ENCODE data around the gene IARS2.
"Not testable (repeated sequence)": the region's sequence is repeated elsewhere in the genome, so short reads cannot be mapped to it uniquely, and the experiment has no call there.

The IARS2 gene

DNA sequence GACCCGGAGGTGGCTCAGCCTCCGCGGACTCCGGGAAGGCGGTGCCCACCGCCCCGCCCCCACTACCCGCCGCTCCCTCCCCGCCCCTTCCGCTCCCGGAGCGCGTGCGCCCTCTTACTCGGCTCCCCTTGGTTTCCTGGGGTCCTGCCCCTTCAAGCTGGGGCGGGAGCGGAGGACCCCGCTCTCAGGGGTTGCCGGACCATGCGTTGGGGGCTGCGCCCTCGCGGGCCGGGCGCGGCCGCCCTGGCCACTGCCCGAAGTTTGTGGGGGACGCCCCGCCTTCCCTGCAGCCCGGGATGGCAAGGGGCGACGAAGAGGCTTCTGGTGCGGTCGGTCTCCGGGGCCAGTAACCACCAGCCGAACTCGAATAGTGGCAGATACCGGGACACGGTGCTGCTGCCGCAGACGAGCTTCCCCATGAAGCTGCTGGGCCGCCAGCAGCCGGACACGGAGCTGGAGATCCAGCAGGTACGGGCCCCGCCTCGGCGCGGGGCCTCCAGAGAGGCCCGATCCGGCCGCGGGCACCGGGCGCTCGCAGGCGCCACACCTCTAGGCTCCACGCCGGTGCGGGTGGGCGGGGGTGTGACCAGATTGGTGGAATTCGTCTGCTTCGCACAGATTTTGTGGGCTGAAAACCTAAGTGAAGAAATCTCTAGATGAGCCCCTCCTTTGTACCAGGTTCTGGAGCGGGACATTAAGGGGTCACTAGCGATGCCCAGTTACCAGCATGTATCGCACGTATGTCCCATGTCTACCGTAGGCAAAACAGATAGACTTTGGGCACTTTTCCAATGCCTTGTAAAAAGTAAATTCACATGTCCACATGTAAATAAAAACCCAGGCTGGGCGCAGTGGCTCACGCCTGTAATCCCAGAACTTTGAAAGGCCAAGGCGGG, at the start of gene IARS2:
Gene IARS2, plus strand, starts transcription at position 117 of the 896 bp plus-strand sequence. Its CDS starts 85 bp downstream, at position 202.
- peak in 54 of 56 donors; percentile 49 to 92 (median 82) for DNase-seq

- no peak for DNase-seq
Measured at GRCh38 chr1:220044678-220045355, 49.1 kb upstream of the IARS2 start.

DNA sequence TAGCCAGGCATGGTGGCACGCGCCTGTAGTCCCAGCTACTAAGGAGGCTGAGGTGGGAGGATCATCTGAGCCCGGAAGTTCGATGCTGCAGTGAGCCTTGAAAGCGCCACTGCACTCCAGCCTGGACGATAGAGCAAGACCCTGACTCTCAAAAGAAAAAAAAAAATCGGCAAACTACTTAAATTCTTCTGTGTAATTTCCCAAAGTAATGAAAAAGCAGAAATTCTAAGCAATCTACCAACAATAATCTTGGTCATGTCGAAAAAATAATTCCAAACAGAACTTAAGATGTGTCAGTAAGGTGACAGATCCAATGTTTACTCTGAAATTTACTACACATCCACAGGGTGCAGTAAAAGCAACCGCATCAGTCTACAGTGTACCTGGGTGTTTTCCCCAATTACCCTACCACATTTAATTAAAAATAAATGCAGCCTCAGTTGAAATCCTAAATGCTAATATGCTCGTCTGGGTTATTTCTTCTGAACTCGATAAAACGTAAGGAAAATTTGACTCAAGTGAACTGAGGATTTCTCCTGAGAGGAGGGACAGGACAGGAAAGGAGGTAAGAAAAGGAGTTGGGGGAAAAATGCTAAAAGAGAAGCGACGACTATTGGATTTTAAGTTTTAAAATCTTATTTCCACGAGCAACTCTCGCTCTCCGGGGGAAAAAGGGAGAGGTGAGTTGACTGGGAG, 48.4 kb upstream of the IARS2 start:
- DNase-seq = no peak

DNA sequence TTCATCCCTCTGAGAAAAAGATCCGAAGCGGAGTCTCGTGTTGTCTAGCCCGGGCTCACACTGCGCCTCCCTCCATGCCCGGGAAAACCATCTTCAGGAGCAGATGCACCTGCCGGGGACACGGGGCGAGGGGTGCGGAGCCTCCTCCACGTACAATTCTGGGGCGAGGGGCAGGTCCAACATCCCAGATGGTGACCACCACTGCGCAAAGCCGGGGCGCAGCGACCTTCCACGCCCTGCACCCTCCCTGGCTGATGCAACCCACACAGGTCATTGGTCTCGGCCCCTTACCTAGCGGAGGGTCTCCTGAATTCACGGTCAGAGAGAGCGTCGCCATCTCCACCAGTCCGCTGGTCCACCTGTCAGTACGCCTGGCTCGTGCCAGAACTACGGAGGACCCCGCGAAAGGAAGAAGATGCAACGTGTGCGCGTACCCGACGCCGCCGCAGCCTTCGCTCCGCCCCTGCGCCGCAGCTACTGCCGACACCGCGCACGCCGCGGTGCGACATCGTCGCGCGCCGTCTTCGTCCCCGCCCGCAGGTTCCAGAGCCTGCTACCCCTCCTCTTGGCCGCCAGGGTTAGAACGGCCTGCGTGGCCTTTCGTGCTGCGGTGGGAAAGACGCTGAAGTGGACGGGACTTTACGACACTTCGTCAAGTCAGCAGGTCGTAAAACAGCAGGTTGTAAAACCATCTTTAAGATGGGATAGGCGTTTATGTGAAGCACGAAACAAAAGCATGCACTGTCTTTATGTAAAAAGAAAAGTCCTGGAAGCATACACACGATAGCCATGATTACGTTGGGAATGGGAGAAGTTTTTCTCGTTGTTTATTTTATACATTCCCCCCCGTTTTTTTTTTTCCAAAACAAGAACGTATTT, 47.6 kb upstream of the IARS2 start, which contains the start of gene EPRS1:
Gene EPRS1, minus strand, starts transcription at position 454 of the 879 bp plus-strand sequence. Its CDS starts 117 bp downstream, at position 337.
- DNase-seq = peak; percentile 41 to 96 (median 88)

- DNase-seq = no peak
Measured at GRCh38 chr1:220056374-220056773, 37.6 kb upstream of the IARS2 start.

GRCh38 chr1:220060876-220061275, 33.1 kb upstream of the IARS2 start:
- DNase-seq = no peak

- DNase-seq = no peak
Measured at GRCh38 chr1:220062629-220063028, 31.3 kb upstream of the IARS2 start.

DNA sequence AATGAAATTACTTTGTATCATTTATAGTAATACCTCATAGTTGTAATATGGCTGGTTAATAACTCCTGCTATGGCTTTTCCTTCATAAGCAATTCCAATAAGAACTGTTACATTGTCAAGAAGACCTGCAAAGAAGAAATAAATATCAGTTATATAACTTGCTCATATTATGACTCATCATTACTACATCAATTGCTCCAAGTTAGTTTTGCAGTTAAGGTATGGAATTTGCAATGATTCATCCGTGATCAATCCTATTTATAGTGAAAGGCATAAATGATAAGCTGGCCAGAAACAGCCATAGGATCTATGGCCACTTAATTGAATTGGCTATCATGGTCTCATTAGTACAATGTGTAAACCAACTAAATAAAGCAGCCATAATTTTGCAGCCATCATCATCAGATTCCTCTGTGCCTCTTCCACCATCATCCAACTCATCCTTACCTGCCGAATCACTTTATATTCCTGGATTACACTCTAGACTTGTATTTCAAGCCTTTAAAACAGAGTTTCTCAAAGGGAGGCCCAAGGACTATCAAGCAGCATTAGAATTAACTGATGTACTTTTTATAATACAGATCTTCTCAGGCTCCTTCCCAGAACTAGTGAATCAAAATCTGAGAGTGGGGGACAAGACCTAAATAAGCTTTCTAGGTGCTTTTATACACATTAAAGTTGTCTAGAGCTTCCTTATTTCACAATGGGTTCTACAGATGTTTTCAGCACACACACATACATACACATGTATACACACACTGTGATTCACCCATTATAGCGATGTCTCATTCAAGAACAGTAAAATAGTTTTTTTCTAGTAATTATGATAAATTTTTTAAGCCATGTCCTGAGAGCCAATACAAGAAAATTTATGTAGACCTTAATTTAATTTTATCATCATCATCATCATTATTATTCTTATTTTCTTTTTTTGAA, 26.4 kb upstream of the IARS2 start:
- DNase-seq = no peak

DNA sequence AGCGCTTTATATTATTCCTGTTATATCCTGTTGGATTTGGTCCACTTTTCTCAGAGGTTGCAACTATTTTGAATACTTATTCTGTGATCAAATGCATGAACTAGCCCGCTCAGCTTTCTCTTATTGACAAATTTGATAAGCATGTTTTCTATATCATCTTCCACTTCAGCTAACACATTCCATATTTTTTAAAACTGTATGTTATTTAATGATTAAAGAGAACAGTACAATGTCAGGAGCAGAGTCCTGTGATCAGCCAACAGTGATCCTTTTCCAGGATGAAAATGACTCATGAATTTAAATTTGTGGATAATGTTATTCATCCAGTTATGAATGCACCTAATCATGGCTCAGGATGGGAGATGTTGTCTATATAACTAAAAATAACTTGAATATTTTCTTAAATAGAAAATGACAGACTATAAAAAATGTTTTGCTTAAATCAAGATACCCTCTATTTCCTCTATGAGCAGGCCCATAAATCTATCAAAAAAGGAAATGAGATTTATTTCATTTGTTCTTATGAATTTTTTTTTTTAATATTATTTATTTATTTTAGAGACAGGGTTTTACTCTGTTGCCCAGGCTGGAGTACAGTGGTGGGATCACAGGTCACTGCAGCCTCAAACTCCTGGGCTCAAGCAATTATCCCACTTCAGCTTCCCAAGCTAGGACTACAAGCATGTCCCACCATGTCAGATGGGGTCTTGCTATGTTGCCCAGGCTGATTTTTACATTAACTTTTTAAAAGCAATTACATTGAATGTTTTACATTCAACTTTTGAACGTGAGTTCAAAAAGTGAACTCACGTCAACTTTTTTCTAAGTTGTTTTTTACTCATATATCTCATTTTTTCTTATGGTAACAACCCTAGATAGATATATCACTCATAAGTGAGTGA, 16.8 kb upstream of the IARS2 start:
- no peak for DNase-seq

GRCh38 chr1:220077887-220078286, 16.0 kb upstream of the IARS2 start:
- no peak for DNase-seq

DNA sequence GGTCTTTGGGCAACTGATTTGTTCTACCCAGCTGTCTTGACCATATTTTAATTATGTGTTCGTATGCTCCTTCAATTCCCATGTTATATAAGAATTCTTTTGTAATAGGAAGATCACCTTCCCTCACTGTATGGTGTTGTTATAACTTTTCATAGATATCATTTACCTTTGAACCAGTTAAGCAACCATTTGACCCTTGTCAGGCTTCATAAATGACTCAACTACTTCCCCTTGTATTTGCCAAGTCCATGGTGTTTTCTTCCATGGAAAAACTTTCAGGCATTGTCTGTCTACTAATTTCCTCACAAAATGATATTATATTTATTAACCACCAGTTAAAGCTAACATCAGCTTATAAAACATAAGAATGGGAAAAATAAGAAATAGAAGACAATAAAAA, 9.5 kb upstream of the IARS2 start:
- DNase-seq = no peak

GRCh38 chr1:220086261-220086686, 7.7 kb upstream of the IARS2 start:
- not testable (repeated sequence) for DNase-seq

DNA sequence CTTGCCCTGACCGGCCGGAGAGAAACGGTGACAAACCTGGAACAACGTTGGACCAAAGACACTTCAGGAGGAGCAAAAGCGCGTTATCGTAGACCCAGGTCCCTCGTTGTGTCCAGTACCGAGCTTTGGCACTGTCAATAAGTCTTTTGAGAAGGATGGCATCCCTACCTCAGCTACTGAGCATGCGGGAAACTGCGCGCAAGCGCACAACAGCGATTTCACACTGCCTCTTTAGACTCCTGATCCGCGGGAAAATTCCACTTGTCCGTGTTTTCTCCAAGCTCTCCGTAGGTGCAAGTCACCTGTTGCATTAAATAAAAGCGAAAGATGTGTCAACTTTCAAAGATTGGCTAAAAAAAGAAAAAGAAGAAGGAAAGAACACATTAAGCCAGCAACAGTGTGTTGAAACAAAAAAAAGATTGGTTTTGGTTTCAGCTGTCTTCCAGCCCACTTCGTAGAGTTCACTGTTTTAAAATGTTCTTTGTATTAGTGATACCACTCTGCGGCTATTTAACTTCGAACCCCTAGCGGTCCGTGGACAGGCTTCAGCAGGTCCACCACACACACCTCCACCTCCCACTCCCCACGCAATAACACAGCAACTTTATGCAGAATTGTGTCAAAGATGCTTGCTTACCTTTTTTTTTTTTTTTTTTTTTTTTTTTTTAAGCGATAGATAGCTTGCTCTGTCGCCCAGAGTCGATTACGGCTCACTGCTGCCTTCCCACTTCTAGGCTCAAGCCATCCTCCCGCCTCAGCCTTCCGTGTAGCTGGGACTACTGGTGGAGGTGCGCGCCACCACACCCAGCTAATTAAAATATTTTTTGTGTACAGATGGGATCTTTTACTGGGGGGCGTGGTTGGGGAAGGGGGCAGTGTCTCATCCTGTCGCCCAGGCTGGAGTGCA, 4.0 kb upstream of the IARS2 start, which contains the start of gene BPNT1:
Gene BPNT1, minus strand, starts transcription at position 139 of the 907 bp plus-strand sequence. CDS start 9,942 bp downstream, outside the sequence.
- DNase-seq = peak; percentile 48 to 96 (median 88)

DNA sequence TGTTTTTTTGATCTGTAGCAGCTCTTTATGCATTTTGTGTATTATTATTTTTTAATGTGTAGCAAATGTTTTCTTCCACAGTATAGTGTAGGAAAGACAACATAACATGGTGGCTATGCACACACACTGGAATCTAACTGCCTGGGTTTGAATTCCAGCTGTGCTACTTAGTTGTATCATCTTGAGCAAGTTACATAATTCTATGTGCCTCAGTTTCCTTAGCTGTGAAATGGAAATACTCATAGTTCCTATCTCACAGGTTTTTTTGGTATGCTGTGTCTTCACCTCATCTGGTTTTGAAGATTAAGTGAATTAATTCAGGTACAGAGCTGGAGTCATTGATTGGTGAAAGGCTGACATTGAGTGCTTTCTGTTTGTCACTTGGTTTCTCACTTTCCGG, 1.2 kb upstream of the IARS2 start:
- DNase-seq = no peak

DNA sequence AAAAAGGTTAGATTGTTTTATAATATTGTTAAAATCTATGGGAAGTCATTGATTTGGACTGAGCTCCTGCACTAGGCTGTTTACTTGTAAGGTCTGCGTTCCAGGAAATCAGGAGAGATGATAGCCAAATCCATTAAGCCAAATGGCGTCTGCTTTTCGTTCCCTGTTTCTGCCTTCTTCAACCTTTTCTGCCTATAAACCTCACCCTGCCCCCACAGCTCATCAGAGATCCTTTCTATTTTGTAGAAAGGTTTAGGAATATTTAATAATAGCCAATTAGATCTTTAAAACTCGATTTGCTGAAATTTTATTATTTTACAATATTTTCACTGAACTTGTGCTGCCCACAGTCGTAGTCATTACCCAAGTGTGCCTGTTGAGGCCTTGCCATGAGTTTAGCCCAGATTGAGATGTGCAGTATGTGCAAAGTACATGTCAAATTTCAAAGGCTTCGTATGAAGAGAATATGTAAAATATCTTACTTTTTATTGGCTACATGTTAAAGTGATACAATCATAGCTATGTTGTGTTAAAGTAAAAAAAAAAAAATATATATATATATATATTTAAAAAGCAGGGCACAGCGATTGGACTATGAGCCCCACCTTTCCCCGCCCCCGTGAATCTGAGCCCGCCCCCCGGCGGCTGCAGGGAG, 444 bp upstream of the IARS2 start:
- DNase-seq = peak in 4 of 56 donors; percentile 10 to 42 (median 36)

GRCh38 chr1:220099826-220100225, 5.9 kb downstream of the IARS2 start:
- no peak for DNase-seq

GRCh38 chr1:220110473-220110872, 16.5 kb downstream of the IARS2 start:
- DNase-seq = not testable (repeated sequence)

All from nucleus accumbens (tissue), 56 donors.